HT1080 (cell line): ENCODE results near the gene FAXC. TPM values are rescaled to one million over a fixed set of nuclear protein-coding genes. Genes with fewer than 3 reads are reported as not detected.

Experiments
- DNase-seq: peaks from one replicate; pipeline ENCODE4 v3.0.0-alpha.2; 2015; ENCODE audit warnings: low read depth
- polyA plus RNA-seq, 2 experiments: library from polyadenylated mRNA; depleted of rRNA; stranded (reverse); fragments of >200 nt; gene quantifications; 2 replicates each; pipeline ENCODE4 v1.2.3, GENCODE V29; 2015
- total RNA-seq: library from RNA; depleted of rRNA; stranded (reverse); fragments of >200 nt; shearing (Covaris generic); gene quantifications from 2 replicates; pipeline ENCODE4 v1.2.3, GENCODE V29; 2014; rRNA removed

FAXC gene
- total RNA-seq: 5.9 and 6.2 TPM in 2 replicates
- polyA plus RNA-seq (2015; cell fraction: cytosol; rRNA removed): 3.7 and 3.8 TPM in 2 replicates
- polyA plus RNA-seq (2015; cell fraction: nucleus; rRNA removed): 3.5 and 4.4 TPM in 2 replicates

DNA sequence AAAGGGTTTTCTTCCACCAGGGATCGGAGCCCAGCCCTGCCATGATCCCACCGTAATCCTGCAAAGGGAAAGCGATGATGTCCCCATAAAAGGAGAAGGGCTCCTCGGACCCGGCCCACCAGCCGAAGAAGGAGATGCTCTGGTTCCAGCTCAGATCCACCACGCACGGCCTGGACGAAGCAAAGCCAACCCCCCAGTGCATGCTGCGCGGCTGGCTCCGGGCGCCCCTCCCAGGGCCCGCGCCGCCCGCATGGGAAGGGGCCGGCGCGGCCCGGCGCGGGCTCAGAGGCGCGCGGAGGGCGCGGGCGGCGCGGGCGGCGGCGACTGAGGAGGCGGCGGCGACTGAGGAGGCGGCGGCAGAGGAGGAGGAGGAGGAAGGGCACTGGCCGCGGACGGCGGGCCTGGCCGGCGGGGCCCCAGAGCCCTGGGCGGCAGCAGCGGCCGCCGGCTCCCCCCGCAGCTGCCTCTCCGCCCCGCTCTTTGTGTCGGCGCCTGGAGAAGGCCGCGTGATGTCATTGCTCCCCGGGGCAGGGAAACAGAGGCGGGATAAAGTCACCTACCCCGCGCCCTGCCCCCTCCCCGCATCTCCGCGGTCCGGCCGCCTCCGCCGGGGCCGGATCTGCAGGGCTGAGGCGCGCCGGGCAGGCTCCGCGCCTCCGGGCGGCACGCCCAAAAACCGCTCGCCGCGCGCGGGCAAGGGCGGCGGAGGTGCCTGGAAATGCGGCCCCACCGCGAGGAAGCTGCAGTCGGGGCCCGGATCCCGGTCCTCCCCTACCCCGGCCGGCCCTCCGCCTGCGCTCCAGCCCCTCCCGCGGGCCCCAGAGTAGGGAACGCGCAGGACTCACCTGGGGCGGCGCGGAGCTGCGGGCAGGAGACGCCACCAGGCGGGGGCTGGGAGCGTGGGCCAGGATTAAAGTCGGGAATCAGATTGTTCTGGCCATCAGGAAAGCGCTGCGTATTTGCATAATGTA is at the start of gene FAXC:
Gene FAXC, minus strand, starts transcription at position 504 of the 971 bp plus-strand sequence. Its CDS starts 302 bp downstream, at position 202.
- DNase-seq: peak; percentile 40

DNA sequence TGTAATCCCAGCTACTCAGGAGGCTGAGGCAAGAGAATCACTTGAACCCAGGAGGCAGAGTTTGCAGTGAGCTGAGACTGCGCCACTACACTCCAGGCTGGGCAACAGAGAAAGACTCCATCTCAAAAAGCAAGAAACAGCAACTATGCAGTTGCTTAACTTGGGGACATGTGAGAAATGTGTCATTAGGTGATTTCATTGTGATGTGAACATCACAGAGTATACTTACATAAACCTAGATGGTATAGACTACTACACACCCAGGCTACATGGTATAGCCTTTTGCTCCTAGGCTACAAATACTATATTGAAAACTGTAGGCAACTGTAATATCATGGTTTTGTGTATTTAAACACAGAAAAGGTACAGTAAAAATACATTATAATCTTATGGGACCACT is 47.8 kb upstream of the FAXC start:
- no peak for DNase-seq

DNA sequence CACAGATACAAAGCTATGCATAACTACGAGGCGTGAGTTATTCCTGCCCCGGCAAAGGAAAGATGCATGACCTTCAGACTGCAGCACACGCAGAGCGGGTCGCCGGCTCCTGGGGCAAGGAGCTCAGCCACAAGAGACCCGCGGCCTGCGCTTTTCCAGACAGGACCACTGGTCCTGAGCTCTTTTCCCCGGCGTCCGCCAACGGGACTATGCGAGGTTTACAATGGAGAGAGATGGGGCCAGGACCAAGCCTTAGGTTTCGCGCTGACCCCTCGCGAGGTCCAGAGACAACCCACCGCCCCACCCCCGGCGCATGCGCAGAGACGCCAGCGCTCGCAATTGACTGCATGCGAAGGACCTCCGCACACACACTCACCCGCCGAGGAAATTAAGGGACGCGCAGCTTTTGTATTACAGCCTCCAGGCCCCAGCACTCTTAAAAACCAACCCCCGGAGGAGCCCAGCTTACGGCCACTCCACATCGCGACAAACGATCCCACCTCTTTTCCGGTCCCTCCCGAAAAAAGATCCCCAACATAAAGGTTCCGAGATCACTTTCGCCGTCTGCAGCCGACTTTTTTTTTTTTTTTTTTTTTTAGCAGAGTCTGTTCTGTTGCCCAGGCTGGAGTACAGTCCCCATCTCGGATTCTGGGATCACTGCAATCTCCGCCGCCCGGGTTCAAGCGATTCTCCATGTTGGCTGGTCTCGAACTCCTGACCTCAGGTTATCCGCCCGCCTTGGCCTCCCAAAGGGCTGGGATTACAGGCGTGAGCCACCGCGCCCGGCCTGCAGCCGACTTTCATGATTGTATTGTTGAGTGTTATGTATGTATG is 44.4 kb upstream of the FAXC start, which contains the start of gene COQ3:
Gene COQ3, minus strand, starts transcription at position 498 of the 834 bp plus-strand sequence. Its CDS starts 16 bp downstream, at position 482.
- DNase-seq: peak; percentile 82

DNA sequence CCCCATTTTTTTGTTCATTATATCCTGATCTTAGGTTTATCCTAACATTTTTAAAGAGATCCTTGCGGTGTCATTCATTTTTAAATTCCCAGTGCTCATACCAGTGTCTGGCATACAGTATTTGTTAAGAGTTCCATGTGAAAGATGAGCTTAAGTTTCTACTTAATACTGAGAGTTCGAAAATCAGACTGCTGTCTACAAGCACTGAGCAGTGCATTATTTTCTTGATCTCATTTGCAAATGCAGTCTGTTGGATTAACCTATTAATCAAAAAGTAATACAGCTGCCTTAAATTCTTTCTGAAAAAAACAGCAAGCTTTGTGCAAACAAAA is 43.9 kb upstream of the FAXC start:
- no peak for DNase-seq

DNA sequence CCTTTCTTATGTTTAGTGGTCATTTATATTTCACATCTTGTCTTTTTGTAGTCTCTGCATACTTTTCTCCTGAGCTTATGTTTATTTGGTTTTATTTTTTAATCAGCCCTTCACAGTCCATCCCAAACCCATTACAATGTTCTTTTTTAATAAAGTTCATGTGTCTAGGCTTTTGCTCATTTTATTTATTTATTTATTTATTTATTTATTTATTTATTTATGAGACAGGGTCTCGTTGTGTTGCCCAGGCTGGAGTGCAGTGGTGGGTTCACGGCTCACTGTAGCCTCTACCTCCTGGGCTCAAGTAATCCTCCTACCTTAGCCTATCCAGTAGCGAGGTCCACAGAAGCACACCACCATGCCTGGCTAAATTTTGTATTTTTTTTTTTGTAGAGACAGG is 41.4 kb upstream of the FAXC start:
- no peak for DNase-seq

DNA sequence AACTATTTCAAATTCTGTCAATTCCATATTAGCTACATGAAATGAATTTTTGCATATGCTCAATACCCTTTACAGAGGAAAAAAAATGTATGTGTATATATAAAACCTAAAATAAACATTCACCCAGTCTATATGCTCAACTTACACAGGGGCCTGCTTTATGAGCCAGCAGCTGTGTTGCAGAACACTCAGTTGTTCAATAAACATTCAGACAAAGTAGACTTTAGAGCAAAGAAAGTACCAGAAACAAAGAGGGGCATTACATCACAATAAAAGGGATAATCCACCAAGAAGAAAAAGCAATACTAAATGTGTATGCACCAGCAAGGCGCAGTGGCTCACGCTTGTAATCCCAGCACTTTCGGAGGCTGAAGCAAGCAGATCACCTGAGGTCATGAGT is 35.0 kb upstream of the FAXC start:
- no peak for DNase-seq

DNA sequence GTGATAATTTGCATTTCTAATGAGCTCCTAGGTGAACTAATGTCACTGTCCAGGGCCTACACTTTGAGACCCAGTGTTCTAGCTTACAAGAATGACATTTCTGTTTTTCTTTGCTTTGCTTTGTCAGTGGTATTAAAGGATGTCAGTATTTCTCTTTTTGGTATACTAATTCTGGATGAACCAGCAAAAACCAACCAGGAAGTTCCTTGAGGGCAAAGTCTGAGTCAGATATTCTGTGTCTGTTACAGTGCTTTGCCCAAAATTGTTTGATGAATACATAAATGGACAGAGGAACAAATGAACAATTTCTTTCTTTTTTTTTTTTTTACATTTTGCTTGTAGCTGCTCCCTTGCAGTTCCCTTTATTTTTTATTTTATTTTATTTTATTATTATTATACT is 29.2 kb upstream of the FAXC start:
- DNase-seq: no peak

DNA sequence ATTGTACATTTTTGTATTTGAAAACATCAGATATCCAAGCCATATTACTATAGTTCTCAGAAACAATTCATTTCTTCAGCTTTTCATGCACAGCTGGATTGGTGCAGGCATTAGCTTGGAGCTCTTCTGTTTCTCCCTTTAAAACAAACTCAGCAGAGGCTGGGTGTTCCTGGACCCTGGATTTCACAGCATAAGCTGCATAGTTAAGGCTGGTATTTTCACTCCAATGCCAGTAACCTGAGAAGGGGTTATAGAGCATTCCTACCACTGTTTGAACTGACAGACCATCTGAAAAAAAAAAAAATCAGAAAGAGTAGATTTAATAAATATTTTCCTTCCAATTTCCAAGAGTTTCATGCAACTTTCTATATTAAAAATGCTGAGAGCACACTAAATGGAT is 20.1 kb upstream of the FAXC start:
- no peak for DNase-seq

DNA sequence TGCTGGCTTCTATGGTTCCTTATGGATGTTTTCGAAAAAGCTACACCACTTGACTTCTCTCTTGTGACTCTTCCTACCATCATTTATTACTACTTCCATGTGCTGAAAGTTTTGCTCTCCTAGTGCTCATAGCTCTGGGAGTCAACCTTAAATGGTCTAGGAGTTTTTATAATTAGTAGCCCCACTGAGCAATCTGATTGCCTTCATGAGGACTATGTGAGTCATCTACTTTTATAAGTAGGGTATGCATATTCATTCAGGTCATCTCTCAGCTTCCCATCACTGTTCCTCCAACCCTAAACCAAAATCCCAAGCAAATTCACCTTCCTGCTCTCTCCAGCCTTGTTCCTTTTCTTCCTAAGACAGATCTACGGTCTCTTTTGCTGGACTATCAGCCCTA is 17.4 kb upstream of the FAXC start:
- DNase-seq: peak; percentile 14

DNA sequence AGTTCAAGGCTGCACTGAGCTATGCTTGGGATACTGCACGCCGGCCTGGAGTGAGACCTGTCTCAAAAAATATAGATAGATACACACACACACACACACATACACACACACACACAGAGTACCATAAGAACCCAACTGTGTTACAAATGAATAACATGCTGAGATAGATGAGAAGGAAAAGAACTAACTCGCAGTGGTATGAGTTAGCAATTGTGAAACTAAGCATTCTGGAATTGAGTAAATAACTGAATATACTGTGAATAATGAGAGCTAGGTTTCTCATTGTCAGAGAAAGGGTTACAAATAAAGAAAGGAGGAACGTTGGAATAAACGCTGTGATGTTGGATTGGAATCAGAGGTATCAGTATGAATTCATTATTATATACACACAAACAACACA is 14.6 kb upstream of the FAXC start:
- DNase-seq: no peak

DNA sequence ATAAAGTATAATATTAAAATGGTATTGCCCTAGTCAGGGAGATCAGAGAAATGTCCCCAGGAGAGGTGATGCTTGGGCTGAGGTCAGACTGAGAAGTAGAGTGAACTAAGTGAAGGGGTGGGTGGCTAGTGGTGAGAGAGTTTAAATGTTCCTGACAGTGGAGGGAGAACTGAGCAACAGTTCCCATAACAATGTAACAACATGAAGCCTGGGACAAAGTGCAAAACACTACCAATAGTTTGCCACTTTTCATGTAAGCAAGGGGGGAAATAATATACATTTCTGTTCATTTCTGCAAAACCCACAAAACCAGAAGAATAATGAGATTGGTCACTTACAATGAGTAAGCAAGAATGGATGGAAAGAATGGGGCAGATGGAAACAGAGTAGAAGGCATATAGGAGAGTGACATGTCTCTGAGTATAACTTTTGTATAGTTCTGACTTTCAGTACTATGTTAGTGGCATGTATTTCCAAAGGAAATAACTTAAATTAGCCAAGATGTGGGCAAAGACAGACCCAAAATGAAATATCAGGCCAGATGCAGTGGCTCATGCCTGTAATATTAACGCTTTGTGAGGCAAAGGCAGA is 13.3 kb upstream of the FAXC start:
- DNase-seq: no peak

DNA sequence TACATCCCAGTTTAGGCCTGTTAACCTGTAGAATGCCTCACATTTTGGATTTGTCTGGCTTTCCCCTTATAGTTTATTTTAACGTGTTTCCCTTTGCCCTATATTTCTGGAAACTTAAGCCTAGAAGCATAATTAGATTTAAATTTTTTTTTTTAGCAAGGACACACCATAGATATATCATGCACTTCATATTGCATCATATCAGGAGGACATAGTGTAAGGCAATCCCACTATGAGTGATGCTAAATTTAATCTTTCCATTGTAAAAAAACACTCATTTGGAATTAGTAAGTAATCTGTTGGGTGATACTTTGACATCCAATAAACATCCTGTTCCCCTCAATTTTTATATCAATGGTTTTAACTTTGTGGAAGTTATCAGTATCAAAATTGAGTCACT is 10.3 kb upstream of the FAXC start:
- no peak for DNase-seq

DNA sequence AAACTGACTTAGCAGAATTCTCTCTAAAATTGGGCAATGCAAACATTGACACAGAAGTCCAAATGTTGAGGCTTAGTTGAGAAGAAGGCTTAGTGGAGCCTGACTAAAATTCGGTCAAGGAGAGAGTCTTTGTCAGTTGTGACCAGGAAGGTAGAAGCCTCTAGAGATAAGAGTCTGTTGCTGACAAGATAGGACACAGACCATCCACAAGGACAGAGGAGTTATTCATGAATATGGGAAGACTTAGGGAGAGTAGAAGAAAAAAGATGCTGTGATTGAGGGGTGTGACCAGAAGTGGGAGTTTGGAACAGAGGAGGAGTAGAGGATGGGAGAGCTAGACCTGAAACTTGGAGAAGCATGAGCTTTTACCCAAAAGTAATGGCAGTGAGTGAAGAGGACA is 7.2 kb upstream of the FAXC start:
- DNase-seq: no peak

DNA sequence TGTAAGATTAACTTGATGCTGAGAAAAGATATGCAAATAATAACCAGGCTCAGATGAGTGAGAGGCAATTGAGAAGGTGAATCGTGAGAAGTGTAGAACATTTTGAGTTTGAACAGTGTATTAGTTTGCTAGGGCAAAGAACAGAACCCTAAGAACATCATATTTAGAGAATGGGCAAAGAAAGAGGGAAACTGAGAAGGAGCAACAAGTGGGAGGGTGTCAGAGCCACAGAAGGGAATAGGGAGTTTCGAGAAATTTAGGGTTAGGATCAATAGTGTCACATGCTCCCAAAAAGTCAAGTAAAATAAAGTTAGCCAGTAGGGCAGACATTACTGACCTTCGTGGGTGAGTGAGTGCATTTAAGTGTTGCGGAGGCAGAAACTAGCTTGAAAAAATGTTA is 5.5 kb upstream of the FAXC start:
- DNase-seq: no peak

DNA sequence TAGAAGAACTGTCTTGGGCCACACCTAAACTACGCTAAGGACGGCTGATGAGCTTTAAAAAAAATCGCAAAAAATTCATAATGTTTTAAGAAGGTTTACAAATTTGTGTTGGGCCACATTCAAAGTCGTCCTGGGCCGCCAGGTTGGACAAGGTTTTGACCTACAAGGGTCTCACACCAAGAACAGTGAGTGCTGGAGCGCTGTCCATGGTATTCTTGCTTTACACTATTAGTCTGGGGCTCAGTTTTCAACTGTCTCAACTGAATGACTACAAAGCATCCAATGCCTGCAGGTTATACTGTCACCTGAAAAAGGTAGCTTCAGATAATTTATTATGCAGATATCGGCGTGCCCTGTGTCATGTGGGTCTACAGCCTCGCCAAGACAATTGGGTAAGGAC is 3.7 kb upstream of the FAXC start:
- DNase-seq: no peak

DNA sequence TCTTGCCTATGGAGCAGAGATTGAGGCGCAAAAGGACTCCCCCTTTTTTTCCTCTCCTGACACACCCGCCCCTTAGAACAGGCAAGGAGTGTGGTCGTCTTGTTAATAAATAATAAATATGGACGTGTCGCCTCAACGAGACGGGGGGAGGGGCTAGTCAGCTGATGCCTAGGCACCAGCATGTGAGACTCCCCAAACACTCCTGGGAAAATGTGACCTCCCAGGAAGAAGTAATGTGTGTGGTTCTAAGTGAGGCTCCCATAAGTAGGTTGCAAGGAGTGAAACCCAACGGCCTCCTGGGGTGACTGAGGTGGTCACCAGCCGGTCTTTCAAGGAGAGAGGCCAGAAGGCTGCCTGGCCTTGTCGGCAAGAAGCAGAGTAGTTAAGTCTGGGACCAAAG is 1.1 kb upstream of the FAXC start:
- no peak for DNase-seq

DNA sequence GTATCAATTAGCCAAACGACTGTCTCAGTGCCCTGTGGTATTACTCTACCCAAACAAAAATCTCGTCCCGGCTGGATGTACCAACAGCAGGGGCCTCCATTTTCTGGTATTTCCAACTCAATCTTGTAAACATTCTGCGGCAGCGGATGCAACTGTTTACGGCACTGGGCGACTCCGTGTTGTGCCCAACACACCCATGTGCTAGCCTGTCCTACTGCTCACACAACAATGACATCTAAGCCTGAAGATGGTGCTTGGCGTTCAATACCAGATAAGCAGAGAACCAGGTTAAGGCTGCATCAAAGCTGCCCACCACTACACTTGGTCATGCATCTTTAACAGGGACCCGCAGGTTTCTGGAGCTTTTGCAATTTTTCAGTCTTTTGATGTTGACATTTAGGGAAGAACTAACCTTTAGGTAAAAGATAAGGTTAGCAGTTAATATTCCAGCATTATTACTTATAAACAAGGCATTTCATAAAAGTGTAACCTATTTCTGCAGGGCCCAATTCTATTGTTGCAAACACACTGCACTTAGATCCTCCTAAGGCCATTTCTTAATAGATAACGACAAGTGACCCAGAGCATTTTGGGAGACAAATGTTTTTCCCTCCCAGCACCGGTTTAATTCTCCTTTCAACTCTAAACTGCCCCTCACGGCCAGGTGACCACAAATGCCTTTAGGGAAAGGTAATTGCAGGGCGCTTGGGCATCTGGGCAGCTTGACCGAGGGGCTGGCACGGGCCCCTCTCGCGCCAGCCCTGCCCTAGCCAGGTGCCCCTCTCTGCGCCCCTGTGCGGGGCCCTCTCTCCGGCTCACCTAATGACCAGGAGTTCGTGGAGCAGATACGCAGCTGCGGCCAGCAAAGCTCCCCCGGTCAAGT is 945 bp downstream of the FAXC start:
- no peak for DNase-seq

DNA sequence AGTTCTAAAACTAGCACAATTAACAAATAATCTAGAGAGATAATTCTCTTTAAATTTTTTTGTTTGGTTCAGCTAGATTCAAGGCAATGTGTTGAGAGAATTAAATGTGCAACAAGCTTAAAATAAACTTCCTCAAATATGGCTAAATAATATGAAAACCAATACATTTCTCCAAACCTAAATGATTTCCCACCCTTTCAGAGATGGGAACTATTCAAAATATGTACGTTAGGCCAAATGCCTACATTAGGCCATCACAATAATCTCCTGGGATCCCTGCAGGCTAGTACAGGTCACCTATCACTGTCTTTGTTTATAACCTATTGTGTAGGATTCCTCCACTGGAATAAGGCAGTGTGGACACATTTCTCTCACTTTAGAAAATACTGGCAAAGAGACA is 1.7 kb downstream of the FAXC start:
- DNase-seq: no peak

DNA sequence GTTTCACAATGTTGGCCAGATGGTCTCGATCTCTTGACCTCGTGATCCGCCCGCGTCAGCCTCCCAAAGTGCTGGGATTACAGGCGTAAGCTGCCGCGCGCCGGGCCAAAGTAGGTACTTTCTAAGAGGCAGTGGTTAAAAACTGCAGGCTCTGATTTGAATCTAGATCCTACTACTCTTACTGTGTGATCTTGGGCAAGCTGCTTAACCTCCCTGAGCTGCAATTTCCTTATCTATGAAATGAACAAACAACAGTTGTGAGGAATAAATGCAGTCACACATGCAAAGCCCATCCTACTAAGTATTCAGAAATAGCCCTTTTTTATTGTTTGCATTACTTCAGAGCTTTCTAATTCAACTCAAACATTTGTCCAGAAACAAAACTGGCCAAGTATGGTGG is 2.9 kb downstream of the FAXC start:
- DNase-seq: no peak

DNA sequence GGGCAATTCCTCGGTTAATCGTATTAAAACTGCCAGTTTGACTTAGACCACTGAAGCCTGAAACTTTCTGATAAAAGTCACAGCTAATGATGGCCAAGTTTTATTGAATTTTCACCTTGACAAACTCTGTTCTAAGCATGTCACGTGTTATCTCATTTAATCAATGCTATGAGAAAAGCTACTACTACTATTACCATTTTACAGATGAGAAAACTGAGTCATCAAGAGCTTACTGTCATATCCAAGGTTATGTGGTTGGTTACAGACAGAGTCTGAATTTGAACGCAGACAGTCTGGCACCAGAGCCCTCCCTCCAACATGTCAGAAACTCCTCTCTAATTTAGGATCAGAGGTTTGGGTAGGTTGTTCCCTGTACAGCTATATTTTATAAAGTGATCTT is 4.3 kb downstream of the FAXC start:
- no peak for DNase-seq

DNA sequence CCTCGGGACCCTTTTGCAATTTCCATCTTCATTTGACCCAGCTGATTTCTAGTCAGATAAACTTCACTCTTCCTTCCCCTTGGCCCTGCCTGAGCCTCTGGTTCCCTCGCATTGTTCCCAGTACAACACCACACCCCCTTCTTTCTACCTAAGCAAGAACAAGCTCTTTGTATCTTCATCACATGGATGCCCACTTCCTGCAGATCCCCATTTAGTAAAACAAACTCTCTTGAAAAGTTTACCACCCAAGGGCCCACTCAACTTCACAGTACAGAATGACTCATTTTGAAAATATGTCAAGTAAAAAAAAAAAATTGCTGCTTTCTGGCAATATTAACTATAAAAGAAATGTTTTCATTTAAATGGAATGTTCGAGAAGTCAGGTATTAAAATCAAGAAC is 5.2 kb downstream of the FAXC start:
- peak; percentile 94 for DNase-seq
